HG02642 (cell line): Measurements from ENCODE around the gene SLC8A3.
A peak's percentile ranks its signal among the peaks of the same experiment; 100 is the strongest.

Source experiments
- ATAC-seq: cut with Tn5 transposase; IDR thresholded peaks from one replicate; pipeline ENCODE4 v1.9.1; 2021; ENCODE audit warnings: mild to moderate bottlenecking; ENCODE audit not compliant: unreplicated experiment, poor library complexity

The SLC8A3 gene

GRCh38 chr14:70181276-70181675 is 7.5 kb downstream of the SLC8A3 start:
- ATAC-seq, result no peak

GRCh38 chr14:70180718-70181117 is 8.0 kb downstream of the SLC8A3 start:
- ATAC-seq, result no peak

DNA sequence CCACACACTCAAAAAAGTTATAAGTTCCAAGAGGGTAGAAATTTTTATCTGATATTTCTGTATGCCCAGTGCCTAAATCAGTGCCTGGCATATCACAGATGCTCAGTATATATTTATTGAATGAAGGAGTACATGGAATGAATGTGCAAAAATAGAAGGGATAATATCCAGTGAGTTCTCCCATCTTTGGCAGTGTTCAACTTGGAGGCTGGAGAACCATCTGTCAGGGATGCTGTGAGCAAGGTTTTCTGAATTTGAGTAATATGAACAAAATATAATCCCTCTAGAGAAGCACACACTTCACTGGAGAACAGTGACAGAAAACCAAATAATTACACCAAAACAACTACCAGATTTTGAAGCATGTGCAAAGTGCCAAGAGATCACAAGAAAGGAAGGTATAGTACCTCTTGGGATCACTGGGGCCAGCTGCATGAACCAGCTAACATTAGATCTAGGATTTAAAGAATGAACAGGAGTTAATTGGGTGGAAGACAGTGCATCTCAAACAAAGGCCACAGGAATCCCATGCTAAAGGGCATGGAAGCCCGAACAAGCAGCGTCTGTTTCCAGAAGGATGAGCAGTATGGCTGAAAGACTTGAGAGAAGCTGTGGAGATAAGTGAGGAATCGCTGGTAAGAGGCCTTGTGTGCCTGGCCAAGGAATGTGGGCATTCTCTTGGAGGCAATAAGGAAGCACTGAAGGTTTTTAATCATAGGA is 11.5 kb downstream of the SLC8A3 start:
- no peak for ATAC-seq

DNA sequence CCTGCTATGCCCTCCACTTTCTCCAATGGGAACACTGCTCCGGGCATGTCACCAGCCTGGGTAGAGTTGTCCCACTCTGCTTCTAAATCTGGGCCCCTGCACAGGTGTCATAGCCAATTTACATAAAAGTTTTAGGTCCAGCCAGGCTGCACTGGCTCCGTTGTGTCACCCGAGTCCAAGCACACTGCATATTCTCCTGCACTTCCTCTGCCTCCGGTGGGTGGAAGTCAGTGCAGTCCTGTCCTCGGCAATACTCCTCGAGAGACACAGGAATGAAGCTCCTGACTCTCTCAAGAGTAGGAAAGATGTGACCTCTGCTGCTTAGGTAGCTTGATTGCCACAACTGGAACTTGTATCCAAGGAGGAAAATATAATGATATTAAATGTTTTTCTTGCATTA is 15.2 kb downstream of the SLC8A3 start:
- no peak for ATAC-seq

DNA sequence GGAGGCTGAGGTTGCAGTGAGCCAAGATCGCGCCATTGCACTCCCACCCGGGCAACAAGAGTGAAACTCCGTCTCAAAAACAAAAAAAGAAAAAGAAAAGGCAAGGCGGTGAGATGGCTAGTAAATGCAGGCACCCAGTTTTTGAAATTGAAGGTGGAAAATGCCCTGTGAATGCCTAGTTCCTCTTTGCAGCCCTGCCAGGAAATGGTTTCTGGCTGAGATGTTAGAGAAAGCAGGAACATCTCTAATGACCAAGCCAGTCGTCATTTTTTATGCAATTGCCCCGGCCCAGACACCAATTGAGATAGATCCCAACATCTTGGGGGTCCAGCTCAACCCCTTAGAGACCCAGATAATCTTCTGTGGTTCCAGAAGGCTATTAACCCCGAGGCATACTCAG is 17.0 kb downstream of the SLC8A3 start:
- ATAC-seq, result peak; percentile 51

DNA sequence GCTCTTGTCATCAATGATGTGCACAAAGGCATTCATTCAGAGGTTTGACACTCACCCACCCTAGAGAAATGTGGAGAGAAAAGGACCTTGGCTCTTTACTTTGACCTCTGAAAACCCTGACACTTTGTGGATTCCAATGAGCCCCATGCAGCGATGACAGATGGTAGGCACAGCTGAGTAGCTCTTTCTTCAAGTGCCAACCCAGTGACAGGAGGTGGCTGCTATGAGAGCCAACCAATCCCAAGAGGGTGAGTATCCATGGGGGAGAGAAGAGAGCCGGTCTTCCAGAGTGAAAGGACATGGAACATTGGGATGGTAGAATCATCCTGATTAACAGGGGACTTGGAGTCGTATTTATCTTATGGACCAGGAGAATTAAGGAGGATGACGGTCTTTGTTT is 17.8 kb downstream of the SLC8A3 start:
- no peak for ATAC-seq

- no peak for ATAC-seq
These were observed 20.3 kb downstream of the SLC8A3 start for GRCh38 chr14:70168406-70168805.

DNA sequence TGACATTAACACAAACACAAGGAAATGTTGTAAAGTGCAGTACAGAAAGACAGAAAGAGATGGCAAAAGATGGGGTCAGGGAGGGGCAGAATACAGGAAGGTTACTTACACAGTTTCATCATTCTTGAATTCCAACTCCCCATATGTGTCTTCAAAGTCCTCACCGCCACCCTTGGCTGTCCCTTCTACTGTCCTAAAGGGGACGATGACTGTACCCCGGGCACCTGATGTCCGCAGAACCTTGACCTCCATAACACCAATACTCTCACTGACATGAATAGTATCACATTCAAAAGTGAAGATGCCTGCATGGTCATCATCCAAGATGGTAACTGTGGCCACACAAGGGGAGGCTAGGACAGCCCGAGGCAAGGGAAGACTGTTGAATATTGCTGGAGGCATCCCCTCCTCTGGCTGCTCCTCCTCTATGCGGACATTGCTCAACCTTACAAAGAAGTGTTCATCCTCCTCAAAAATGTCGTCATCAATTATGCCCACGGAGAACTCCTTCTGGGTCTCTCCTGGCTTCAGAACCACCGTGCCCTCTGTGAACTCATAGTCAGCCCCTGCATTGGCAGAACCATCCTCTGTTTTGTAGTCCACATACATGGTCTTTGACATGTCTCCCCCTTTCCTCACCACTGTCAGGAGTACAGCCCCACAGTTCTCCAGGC is 22.1 kb downstream of the SLC8A3 start:
- no peak for ATAC-seq

GRCh38 chr14:70162358-70162757 is 26.4 kb downstream of the SLC8A3 start:
- no peak for ATAC-seq

DNA sequence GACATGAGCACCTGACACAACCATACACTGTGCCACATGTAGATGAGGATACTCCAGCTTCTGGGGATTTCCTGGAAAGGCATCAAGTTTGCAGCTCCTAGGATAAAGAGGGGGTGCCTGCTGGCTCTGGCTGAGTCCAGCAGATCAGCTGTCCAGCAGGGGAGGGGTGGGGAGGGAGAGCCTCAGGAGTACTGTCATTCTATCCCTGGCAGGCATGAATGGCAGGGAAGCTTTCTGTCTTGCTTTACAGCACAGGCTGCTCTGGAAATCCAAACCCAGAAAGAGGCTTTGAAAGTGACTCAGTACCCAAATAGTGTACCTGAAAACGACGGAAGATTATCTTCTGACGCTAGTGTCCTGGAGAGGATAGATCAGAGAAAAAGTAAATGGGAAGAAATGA is 32.2 kb downstream of the SLC8A3 start:
- no peak for ATAC-seq

DNA sequence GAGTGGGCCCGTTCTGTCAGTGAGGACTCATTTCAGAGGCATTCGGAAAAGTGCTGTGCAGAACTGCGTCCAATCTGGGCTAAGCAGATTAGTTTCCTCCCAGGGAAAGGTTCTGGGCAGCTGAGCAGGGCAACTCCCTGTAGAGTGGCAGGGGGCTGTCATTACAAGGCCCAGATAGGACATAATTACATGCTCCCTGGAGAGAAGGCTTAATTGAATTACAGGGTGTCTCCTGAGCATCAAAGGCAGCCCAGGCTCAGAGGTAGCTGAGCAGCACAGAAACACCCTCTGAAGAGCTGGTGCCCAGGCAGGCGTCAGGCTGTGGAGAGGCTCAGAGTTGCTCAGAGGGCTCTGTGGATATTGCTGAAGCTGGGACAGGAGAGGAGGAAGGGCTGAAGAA is 36.0 kb downstream of the SLC8A3 start:
- no peak for ATAC-seq

GRCh38 chr14:70152081-70152480 is 36.7 kb downstream of the SLC8A3 start:
- ATAC-seq, result no peak

DNA sequence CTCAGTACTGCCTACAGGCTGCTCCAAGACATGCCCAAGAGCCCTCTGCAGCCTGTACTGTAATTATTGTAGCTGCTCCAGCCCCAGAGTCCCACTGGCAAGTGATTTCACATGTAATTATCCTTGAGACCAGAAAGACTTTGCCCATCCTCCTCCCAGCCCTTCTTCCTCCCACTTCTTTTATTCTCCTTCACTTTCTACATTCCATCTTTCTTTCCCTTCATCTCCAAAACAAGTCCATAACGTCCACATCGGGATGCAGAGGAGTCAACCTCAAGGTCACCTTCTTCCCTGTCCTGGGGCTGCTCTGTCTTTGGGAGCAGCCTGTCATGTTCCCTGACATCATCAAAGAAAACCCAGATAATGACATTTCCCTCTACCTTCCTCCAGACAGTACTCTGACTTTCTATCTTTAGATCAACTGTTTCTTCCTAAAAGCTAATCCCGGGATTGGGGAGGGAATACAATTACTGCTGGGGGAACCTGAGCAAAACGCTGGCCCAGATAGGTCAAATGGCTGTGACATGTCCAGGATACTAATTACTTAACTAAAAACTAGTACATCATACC is 39.1 kb downstream of the SLC8A3 start:
- ATAC-seq, result no peak

DNA sequence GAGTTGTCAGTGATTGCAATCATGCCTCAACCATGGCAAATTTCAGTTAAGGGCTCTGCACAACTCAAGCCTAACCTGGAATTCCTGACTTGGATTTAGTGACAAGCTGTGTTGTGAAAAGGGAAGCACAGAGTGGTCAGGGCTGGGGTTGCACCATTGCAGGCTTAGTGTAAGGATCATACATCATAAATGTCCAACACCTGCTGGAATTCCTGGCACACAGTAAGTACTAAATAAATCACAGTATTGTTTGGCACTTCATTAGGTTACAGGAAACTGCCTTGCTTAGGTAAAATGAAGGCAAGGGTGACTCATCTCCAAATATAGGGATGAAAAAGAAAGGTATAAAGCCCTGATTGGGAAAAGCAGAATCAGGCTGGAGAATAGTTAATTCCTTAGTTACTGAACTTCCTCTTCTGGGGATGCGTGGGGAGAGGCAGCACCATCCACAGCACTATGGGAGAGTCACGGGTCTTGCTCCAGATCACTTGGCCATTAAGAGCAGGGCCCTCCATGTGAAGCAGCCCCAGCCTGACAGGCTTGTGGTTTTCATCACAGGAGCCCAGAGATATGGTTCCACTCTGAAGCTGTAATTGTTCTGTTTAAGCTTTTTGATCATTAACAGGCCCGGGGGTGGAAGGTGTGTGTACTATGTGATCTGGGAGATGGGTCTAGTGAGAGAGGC is 39.7 kb downstream of the SLC8A3 start:
- no peak for ATAC-seq

DNA sequence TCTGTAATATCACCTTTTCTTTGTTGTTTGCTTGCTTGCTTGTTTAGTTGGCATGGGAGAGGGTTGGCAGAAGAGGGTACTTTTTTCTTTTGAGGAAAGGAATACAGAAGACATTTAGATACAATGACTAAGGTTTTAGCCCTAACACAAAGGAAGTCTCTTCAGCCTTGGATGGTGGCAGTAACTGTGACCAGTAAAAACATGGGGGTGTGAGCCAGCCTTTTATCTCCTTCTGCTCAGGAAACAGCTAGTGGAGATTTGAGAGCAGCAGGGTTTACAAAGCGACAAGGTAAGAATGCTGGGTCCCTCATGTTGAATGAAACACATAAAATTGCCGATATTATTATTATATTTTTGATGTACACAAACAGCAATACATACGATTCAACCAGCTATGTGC is 40.4 kb downstream of the SLC8A3 start:
- no peak for ATAC-seq

DNA sequence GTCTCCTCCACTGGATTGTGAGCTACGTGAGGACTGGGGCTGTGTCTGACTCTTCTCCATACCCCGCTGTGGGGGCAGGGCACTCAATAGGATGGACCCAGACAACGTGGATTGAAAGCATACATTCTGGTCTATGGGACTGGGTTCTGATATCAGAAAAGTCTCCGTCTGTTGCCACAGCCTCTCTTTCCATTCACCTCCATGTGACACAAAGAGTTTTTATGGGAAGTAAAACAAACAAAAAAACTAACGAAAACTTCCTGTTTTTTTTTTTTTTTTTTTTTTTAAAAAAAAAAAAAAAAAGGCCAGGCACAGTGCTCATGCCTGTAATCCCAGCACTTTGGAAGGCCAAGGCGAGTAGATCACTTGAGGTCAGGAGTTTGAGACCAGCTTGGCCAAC is 44.7 kb downstream of the SLC8A3 start:
- no peak for ATAC-seq

DNA sequence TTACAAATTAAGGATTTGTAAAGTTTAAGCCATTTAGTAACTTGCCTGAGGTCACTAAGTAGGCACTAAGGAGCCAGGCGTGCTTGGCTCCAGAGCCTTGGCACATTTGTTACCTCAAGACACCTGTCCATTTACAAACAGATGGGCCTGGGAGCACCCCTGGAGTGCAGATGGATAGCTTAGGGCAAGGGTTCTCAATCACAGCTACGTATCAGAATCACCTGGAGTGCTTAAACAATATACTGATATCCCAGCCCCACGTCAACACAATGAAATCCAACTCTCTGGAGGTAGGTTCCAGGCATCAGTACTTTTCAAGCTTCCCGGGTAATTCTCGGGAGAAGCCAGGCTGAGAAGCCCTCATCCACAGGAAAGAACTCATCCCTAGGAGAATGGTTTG is 45.4 kb downstream of the SLC8A3 start:
- no peak for ATAC-seq

GRCh38 chr14:70140614-70141013 is 48.1 kb downstream of the SLC8A3 start:
- peak; percentile 53 for ATAC-seq

GRCh38 chr14:70139384-70139783 is 49.4 kb downstream of the SLC8A3 start:
- ATAC-seq, result peak; percentile 59

DNA sequence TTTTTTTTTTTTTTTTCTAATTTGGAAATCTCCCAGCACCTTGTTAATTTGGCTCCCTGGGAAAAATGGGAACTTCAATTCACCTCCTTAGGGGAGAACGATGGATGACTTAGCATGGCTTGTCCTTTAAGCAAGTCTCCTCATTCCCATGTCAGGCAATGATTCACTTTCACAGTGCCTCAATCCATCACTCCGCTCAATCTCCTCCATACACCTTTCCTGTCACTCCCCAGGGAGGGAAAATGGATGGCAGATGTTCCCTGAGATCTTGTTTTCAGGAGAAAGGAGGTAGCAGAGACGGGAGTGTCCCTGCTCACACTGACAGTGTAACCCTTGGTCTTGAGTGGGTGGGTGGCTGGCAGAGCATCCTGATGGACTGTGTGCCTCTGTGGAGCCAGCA is 51.0 kb downstream of the SLC8A3 start:
- ATAC-seq, result no peak

- ATAC-seq, result no peak
These were observed 55.3 kb downstream of the SLC8A3 start for GRCh38 chr14:70133461-70133860.
